GM23338 (cell line): Measurements from ENCODE around the gene SLC9C2. TPM values are rescaled to one million over a fixed set of nuclear protein-coding genes. Genes with fewer than 3 reads are reported as not detected.
A peak's percentile ranks its signal among the peaks of the same experiment; 100 is the strongest.

Source experiments
- ATAC-seq: fragments of 200-7000 bp; cut with Tn5 transposase; 3 replicates; pipeline ENCODE4 v1.9.1; 2020
- DNase-seq: peaks from one replicate; pipeline ENCODE4 v3.0.0-alpha.2; 2015; ENCODE audit warnings: low spot score
- H2AFZ ChIP-seq: fragments of 200-600 bp; sonication (generic); 2 replicates; pipeline ENCODE4 v1.8.0; 2016; ENCODE audit warnings: antibody characterized with exemption, mild to moderate bottlenecking, moderate library complexity
- H3F3A ChIP-seq: fragments of 200-600 bp; sonication (generic); replicated peaks from 2 replicates; pipeline ENCODE4 v1.8.0; 2017; ENCODE audit warnings: antibody characterized with exemption, mixed run types, low read depth
- H3K27ac ChIP-seq: fragments of 200-600 bp; sonication (generic); 2 replicates; pipeline ENCODE4 v1.6.1; 2016; ENCODE audit warnings: low read depth
- H3K27me3 ChIP-seq: fragments of 200-600 bp; sonication (generic); 2 replicates; pipeline ENCODE4 v1.8.0; 2016; ENCODE audit warnings: mild to moderate bottlenecking, mixed run types, moderate library complexity; ENCODE audit not compliant: insufficient read depth
- H3K36me3 ChIP-seq: fragments of 200-600 bp; sonication (generic); 2 replicates; pipeline ENCODE4 v1.8.0; 2016; ENCODE audit warnings: mild to moderate bottlenecking; ENCODE audit not compliant: insufficient read depth
- H3K4me1 ChIP-seq: fragments of 200-600 bp; sonication (generic); 2 replicates; pipeline ENCODE4 v1.8.0; 2016; ENCODE audit warnings: mild to moderate bottlenecking, moderate library complexity; ENCODE audit not compliant: insufficient read depth
- H3K4me2 ChIP-seq: fragments of 200-600 bp; sonication (generic); 2 replicates; pipeline ENCODE4 v1.7.1; 2017; ENCODE audit warnings: mixed run types
- H3K4me3 ChIP-seq: fragments of 200-600 bp; sonication (generic); 2 replicates; pipeline ENCODE4 v1.6.1; 2016; ENCODE audit warnings: mixed run types
- H3K79me2 ChIP-seq: fragments of 200-600 bp; sonication (generic); replicated peaks from 2 replicates; pipeline ENCODE4 v1.8.0; 2017; ENCODE audit warnings: mild to moderate bottlenecking; ENCODE audit not compliant: insufficient read depth
- H3K9me2 ChIP-seq: fragments of 200-600 bp; sonication (generic); 2 replicates; pipeline ENCODE4 v1.8.0; 2017; ENCODE audit not compliant: insufficient read depth
- H4K20me1 ChIP-seq: fragments of 200-600 bp; sonication (generic); replicated peaks from 2 replicates; pipeline ENCODE4 v1.8.0; 2017; ENCODE audit warnings: mild to moderate bottlenecking; ENCODE audit not compliant: insufficient read depth
- H3K27ac Mint-ChIP-seq: 2 replicates; pipeline ENCODE4 v1.8.0; 2020; ENCODE audit warnings: inconsistent platforms, mild to moderate bottlenecking, moderate library complexity, mixed read lengths
- H3K27me3 Mint-ChIP-seq: 3 replicates; pipeline ENCODE4 v1.8.0; 2022; ENCODE audit warnings: low read depth, mild to moderate bottlenecking, moderate library complexity, mixed read lengths, inconsistent platforms; ENCODE audit not compliant: insufficient read depth, poor library complexity
- H3K36me3 Mint-ChIP-seq: 3 replicates; pipeline ENCODE4 v1.8.0; 2021; ENCODE audit warnings: low read depth, mild to moderate bottlenecking, inconsistent platforms, moderate library complexity, mixed read lengths
- H3K4me1 Mint-ChIP-seq: 3 replicates; pipeline ENCODE4 v1.8.0; 2020; ENCODE audit warnings: mild to moderate bottlenecking, inconsistent platforms, mixed read lengths
- H3K4me3 Mint-ChIP-seq: 3 replicates; pipeline ENCODE4 v1.8.0; 2021; ENCODE audit warnings: moderate library complexity, mild to moderate bottlenecking, inconsistent platforms, mixed read lengths
- H3K9me3 Mint-ChIP-seq: 3 replicates; pipeline ENCODE4 v1.8.0; 2020; ENCODE audit warnings: moderate library complexity, mild to moderate bottlenecking, inconsistent platforms, mixed read lengths
- CREB1 ChIP-seq: fragments of 250-450 bp; sonication (Bioruptor Pico); IDR thresholded peaks from 2 replicates; pipeline ENCODE4 v1.5.0; 2020; ENCODE audit warnings: low read depth, mild to moderate bottlenecking, moderate library complexity
- ETS1 ChIP-seq: IDR thresholded peaks from 2 replicates; pipeline ENCODE4 v1.6.1; 2016; ENCODE audit warnings: antibody characterized with exemption
- EZH2phosphoT487 ChIP-seq: fragments of 200-600 bp; sonication (generic); IDR thresholded peaks from one replicate; pipeline ENCODE4 v1.8.1; 2018; ENCODE audit warnings: antibody characterized with exemption; ENCODE audit not compliant: unreplicated experiment
- JUNB ChIP-seq: IDR thresholded peaks from one replicate; pipeline ENCODE4 v1.6.1; 2016; ENCODE audit warnings: antibody characterized with exemption; ENCODE audit not compliant: unreplicated experiment
- NANOG ChIP-seq: IDR thresholded peaks from 2 replicates; pipeline ENCODE4 v1.6.1; 2016; ENCODE audit warnings: antibody characterized with exemption, borderline replicate concordance
- POLR2AphosphoS5 ChIP-seq: IDR thresholded peaks from 2 replicates; pipeline ENCODE4 v1.6.1; 2016; ENCODE audit warnings: antibody characterized with exemption, low read depth
- STAT1 ChIP-seq: IDR thresholded peaks from one replicate; pipeline ENCODE4 v1.6.1; 2016; ENCODE audit warnings: antibody characterized with exemption; ENCODE audit not compliant: unreplicated experiment
- ZNF114 ChIP-seq: fragments of 250-450 bp; sonication (Bioruptor Pico); IDR thresholded peaks from 2 replicates; pipeline ENCODE4 v1.5.0; 2020; ENCODE audit warnings: mild to moderate bottlenecking, moderate library complexity
- ZNF331 ChIP-seq: fragments of 250-450 bp; sonication (Bioruptor Pico); IDR thresholded peaks from 2 replicates; pipeline ENCODE4 v1.5.0; 2020; ENCODE audit warnings: low read depth, mild to moderate bottlenecking, moderate library complexity
- ZNF462 ChIP-seq: fragments of 250-450 bp; sonication (Bioruptor Pico); IDR thresholded peaks from 2 replicates; pipeline ENCODE4 v1.5.0; 2020; ENCODE audit warnings: mild to moderate bottlenecking, moderate library complexity
- polyA plus RNA-seq: library from polyadenylated mRNA; unstranded; fragments of >200 nt; fragmentation: Nextera tagmentation; extraction: Ambion mirVana; gene quantifications from 2 replicates; pipeline ENCODE4 v1.2.1, GENCODE V29; 2016
- total RNA-seq: library from RNA; depleted of rRNA; stranded (reverse); fragments of >200 nt; shearing (Covaris generic); gene quantifications from 2 replicates; pipeline ENCODE4 v1.2.3, GENCODE V29; 2014

SLC9C2 gene
- total and polyA plus RNA-seq, 2 experiments from 2014 or later = not detected

- H3K36me3 Mint-ChIP-seq = no peaks in the 10 kb centered on the region
- no peak overlapping the region for H3K27ac ChIP-seq
- peaks cover 2% of the 10 kb centered on the region for H3K27me3 Mint-ChIP-seq
- H3K9me2 ChIP-seq = peaks cover 3% of the 10 kb centered on the region; the same call in 1 of the 2 replicates
- H3K27me3 ChIP-seq = no peaks in the 10 kb centered on the region
- H3K9me3 Mint-ChIP-seq = no peaks in the 10 kb centered on the region
- peak; percentile 11 for DNase-seq
- H3F3A ChIP-seq = no peaks in the 10 kb centered on the region
- no peaks in the 10 kb centered on the region for H4K20me1 ChIP-seq
- H3K4me2 ChIP-seq = peak overlapping the region; percentile 39
- peak overlapping the region; percentile 92 for H3K27ac Mint-ChIP-seq
- TF ChIP-seq NANOG (no peak), POLR2AphosphoS5 (no peak), EZH2phosphoT487 (no peak), ZNF462 (no peak), ZNF114 (no peak), ZNF331 (CRISPR knock-in tag) (no peak), CREB1 (CRISPR knock-in tag) (no peak), STAT1 (no peak), JUNB (no peak), ETS1 (no peak)
- no peak overlapping the region; the same call in 1 of the 2 replicates for H2AFZ ChIP-seq
- peaks cover 21% of the 10 kb centered on the region for H3K4me1 Mint-ChIP-seq
- H3K4me3 Mint-ChIP-seq = no peak overlapping the region
- H3K4me1 ChIP-seq = peaks cover 17% of the 10 kb centered on the region
- no peaks in the 10 kb centered on the region for H3K79me2 ChIP-seq
- peak; percentile 66 for ATAC-seq
- H3K4me3 ChIP-seq = no peak overlapping the region
- H3K36me3 ChIP-seq = no peaks in the 10 kb centered on the region
These were observed 95.0 kb downstream of the SLC9C2 start for GRCh38 chr1:173507847-173508209.
